Kidney (tissue), 14 donors: ENCODE measurements around the gene ZMYM3. TPM values are rescaled to one million over a fixed set of nuclear protein-coding genes. Genes with fewer than 3 reads are reported as not detected.
A peak's percentile ranks its signal among the peaks of the same experiment; 100 is the strongest.

Experiments used
- DNase-seq, 5 donors: peaks; one replicate each; pipeline ENCODE4 v3.0.0-alpha.2; 2013 to 2020
- FAIRE-seq: peaks from 2 replicates; lab custom pipeline; 2012; peaks lifted over from hg19 to GRCh38; lab: Jason Lieb, UNC
- H3K27ac ChIP-seq, 2 donors: one replicate each; pipeline ENCODE4 v1.7.0; 2013; ENCODE audit warnings: low read depth in 2 of 2, low read length in 2 of 2, inconsistent platforms in 1 of 2
- H3K27me3 ChIP-seq: one replicate; pipeline ENCODE4 v1.7.1; 2013; ENCODE audit warnings: low read length, inconsistent platforms; ENCODE audit not compliant: control insufficient read depth, insufficient read depth
- H3K36me3 ChIP-seq, 3 donors: one replicate each; pipeline versions ENCODE4 v1.7.0 to v1.7.1; 2013; ENCODE audit warnings: low read length in 3 of 3, control low read depth in 1 of 3, inconsistent platforms in 1 of 3; ENCODE audit not compliant: insufficient read depth in 3 of 3, control insufficient read depth in 2 of 3
- H3K4me1 ChIP-seq, 3 donors: one replicate each; pipeline versions ENCODE4 v1.7.0 to v1.7.1; 2013; ENCODE audit warnings: low read length in 3 of 3, inconsistent platforms in 1 of 3, low read depth in 1 of 3; ENCODE audit not compliant: control insufficient read depth in 2 of 3, insufficient read depth in 2 of 3
- H3K4me3 ChIP-seq, 3 donors: one replicate each; pipeline versions ENCODE4 v1.7.0 to v1.8.1; 2013; ENCODE audit warnings: low read length in 3 of 3, control low read depth in 1 of 3, inconsistent platforms in 1 of 3
- H3K9ac ChIP-seq, 3 donors: one replicate each; pipeline versions ENCODE4 v1.7.0 to v1.7.1; 2013; ENCODE audit warnings: low read length in 3 of 3, control low read depth in 1 of 3, inconsistent platforms in 1 of 3
- H3K9me3 ChIP-seq, 3 donors: one replicate each; pipeline versions ENCODE4 v1.7.0 to v1.7.1; 2013; ENCODE audit warnings: low read length in 3 of 3, control low read depth in 1 of 3, inconsistent platforms in 1 of 3; ENCODE audit not compliant: control insufficient read depth in 2 of 3, insufficient read depth in 1 of 3
- intact Hi-C: fragments of 100-400 bp; cut with DNase I; formaldehyde crosslinking; loops from one replicate; pipeline ENCODE4 v1.11.1; 2022
- polyA plus RNA-seq: library from polyadenylated mRNA; stranded (reverse); fragments of 350-450 nt; fragmentation: Illumina TruSeq; extraction: RNeasy Lipid Tissue Mini Kit (QIAGEN cat#74804); gene quantifications from one replicate; pipeline ENCODE4 v1.2.3, GENCODE V29; 2014; ENCODE audit warnings: low read depth, low replicate concordance; ENCODE audit not compliant: insufficient read depth
- total RNA-seq: library from RNA; stranded (reverse); fragmentation: NEBNext Ultra II Directional; extraction: Animal tissue kit (Norgen Biotek cat#: 25700); gene quantifications from one replicate; pipeline ENCODE4 v1.2.1, GENCODE V29; 2021
- TF ChIP-seq, protein P1 (sequence below): IDR thresholded peaks from 3 replicates; pipeline ENCODE4 v1.5.1; 2012; ENCODE audit warnings: mild to moderate bottlenecking, moderate library complexity, borderline replicate concordance; ENCODE audit not compliant: insufficient read depth; ENCODE audit errors: extremely low read depth
- donor health status: control.
- donor health status: control.
- donor health status: control.
- donor health status: control.
- donor health status: control.
- donor health status: DM: yes; HTN: yes; CAD: no.
- donor health status: Normal renal cell carcinoma (clear cell type).

Gene ZMYM3
- total and polyA plus RNA-seq, 2 donors from 2014 or later, result 9.7 to 26.7 TPM

GRCh38 chrX:71225009-71225408, 28.9 kb downstream of the ZMYM3 start:
- Histone ChIP-seq H3K27me3 (no peaks in the 10 kb centered on the region), H3K4me1 (peaks cover 0 to 6% (median 0%) of the 10 kb centered on the region in 3 donors), H3K9ac (no peak overlapping the region), H3K9me3 (no peaks in the 10 kb centered on the region), H3K4me3 (no peak overlapping the region), H3K36me3 (no peaks in the 10 kb centered on the region), H3K27ac (no peak overlapping the region)
- no peak for DNase-seq
- peak; percentile 8 for FAIRE-seq
- TF ChIP-seq, protein P1, sequence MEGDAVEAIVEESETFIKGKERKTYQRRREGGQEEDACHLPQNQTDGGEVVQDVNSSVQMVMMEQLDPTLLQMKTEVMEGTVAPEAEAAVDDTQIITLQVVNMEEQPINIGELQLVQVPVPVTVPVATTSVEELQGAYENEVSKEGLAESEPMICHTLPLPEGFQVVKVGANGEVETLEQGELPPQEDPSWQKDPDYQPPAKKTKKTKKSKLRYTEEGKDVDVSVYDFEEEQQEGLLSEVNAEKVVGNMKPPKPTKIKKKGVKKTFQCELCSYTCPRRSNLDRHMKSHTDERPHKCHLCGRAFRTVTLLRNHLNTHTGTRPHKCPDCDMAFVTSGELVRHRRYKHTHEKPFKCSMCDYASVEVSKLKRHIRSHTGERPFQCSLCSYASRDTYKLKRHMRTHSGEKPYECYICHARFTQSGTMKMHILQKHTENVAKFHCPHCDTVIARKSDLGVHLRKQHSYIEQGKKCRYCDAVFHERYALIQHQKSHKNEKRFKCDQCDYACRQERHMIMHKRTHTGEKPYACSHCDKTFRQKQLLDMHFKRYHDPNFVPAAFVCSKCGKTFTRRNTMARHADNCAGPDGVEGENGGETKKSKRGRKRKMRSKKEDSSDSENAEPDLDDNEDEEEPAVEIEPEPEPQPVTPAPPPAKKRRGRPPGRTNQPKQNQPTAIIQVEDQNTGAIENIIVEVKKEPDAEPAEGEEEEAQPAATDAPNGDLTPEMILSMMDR, result no peak
- intact Hi-C loops, result no loop called here

DNA sequence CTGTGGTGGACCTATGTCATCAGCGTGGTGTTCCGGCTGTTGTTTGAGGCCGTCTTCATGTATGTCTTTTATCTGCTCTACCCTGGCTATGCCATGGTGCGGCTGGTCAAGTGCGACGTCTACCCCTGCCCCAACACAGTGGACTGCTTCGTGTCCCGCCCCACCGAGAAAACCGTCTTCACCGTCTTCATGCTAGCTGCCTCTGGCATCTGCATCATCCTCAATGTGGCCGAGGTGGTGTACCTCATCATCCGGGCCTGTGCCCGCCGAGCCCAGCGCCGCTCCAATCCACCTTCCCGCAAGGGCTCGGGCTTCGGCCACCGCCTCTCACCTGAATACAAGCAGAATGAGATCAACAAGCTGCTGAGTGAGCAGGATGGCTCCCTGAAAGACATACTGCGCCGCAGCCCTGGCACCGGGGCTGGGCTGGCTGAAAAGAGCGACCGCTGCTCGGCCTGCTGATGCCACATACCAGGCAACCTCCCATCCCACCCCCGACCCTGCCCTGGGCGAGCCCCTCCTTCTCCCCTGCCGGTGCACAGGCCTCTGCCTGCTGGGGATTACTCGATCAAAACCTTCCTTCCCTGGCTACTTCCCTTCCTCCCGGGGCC, 29.7 kb downstream of the ZMYM3 start:
- Histone ChIP-seq H3K9me3 (no peaks in the 10 kb centered on the region), H3K36me3 (no peaks in the 10 kb centered on the region), H3K27me3 (no peaks in the 10 kb centered on the region), H3K27ac (no peak overlapping the region), H3K9ac (no peak overlapping the region), H3K4me3 (no peak overlapping the region), H3K4me1 (peaks cover 0 to 6% (median 0%) of the 10 kb centered on the region in 3 donors)
- no peak for DNase-seq
- intact Hi-C loops, result no loop called here
- TF ChIP-seq, protein P1, result no peak
- FAIRE-seq, result no peak

DNA sequence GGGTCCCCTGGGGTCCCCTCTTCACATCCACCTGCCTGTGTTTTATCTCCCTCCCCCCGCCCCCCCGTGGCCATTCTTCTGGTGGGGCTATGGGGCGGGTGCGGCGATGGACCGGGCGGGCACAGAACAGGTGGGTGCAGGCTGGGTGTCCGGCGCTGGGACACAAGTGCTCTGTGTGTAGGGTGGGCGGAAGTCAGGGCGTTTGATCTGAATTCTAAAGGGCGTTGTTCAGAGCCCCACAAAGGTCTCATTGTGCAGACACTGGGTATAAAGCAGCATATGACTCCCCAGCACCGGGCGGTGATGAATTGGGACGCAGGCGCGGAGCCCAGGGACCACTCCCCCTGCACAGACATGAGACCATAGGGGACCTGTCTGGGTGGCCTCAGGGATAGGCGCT, 31.0 kb downstream of the ZMYM3 start, which contains the start of gene GJB1:
Gene GJB1 (plus strand): TSS at position 296 of the 400 bp plus-strand sequence. CDS start 484 bp downstream, outside the sequence.
- no peak within 1 kb of the TSS for H3K27ac ChIP-seq
- H3K4me3 ChIP-seq, result no peak within 1 kb of the TSS
- intact Hi-C loops, result no loop called here
- no peak within 1 kb of the TSS for H3K9ac ChIP-seq
- peaks cover 0 to 6% (median 0%) of the 10 kb centered on the region in 3 donors for H3K4me1 ChIP-seq
- TF ChIP-seq, protein P1, result no peak
- H3K9me3 ChIP-seq, result no peaks in the 10 kb centered on the region
- no peaks in the 10 kb centered on the region for H3K27me3 ChIP-seq
- FAIRE-seq (no peak), DNase-seq (no peak)
- no peaks in the 10 kb centered on the region for H3K36me3 ChIP-seq
